AG04449 (cell line): ENCODE measurements around the gene DTNA.

ENCODE experiments used
- CTCF ChIA-PET: fragments of 350-600 bp; formaldehyde crosslinking; extraction: SDS; loops from one replicate; lab custom pipeline; 2021; ENCODE audit warnings: antibody characterized with exemption; lab: Yijun Ruan, JAX
- POLR2A ChIA-PET: fragments of 400-600, 350-600 bp; formaldehyde crosslinking; extraction: SDS; loops from one replicate; lab custom pipeline; 2020; ENCODE audit warnings: antibody characterized with exemption, inconsistent platforms; lab: Yijun Ruan, JAX
- DNase-seq: peaks from one replicate; pipeline ENCODE4 v3.0.0-alpha.2; 2010; ENCODE audit warnings: low read depth, low spot score
- H3K4me3 ChIP-seq: 2 replicates; pipeline ENCODE4 v1.5.1; 2011; ENCODE audit warnings: low read depth, mild to moderate bottlenecking, control low read depth, low read length
- TF ChIP-seq, protein P1 (sequence below): IDR thresholded peaks from one replicate; pipeline ENCODE4 v1.5.1; 2011; ENCODE audit warnings: mild to moderate bottlenecking, moderate library complexity, low read length, control low read depth, inconsistent platforms; ENCODE audit not compliant: insufficient read depth; ENCODE audit errors: missing control alignments

DTNA gene

GRCh38 chr18:34749721-34750120 lies 39.6 kb downstream of the DTNA start:
- TF ChIP-seq, protein P1, sequence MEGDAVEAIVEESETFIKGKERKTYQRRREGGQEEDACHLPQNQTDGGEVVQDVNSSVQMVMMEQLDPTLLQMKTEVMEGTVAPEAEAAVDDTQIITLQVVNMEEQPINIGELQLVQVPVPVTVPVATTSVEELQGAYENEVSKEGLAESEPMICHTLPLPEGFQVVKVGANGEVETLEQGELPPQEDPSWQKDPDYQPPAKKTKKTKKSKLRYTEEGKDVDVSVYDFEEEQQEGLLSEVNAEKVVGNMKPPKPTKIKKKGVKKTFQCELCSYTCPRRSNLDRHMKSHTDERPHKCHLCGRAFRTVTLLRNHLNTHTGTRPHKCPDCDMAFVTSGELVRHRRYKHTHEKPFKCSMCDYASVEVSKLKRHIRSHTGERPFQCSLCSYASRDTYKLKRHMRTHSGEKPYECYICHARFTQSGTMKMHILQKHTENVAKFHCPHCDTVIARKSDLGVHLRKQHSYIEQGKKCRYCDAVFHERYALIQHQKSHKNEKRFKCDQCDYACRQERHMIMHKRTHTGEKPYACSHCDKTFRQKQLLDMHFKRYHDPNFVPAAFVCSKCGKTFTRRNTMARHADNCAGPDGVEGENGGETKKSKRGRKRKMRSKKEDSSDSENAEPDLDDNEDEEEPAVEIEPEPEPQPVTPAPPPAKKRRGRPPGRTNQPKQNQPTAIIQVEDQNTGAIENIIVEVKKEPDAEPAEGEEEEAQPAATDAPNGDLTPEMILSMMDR: no peak
- CTCF ChIA-PET: interaction anchor here (1.0 to 1.9 kb wide), 3 partner anchors 15 to 38 kb away, joined by 4 read pairs; no protein-coding TSS in a partner anchor
- H3K4me3 ChIP-seq: no peak overlapping the region
- DNase-seq: no peak
- POLR2A ChIA-PET: no interaction called here

- TF ChIP-seq, protein P1: no peak
Measured at GRCh38 chr18:34752056-34752455, 42.0 kb downstream of the DTNA start.

GRCh38 chr18:34754300-34754699 lies 44.2 kb downstream of the DTNA start:
- TF ChIP-seq, protein P1: no peak
- ChIA-PET POLR2A (no interaction called here), CTCF (interaction anchor here (0.9 to 1.7 kb wide), 3 partner anchors 25 to 93 kb away, joined by 3 to 4 read pairs (median 4); no protein-coding TSS in a partner anchor)
- no peak overlapping the region for H3K4me3 ChIP-seq
- no peak for DNase-seq

More at GRCh38 chr18:34752056-34752455, 42.0 kb downstream of the DTNA start:
- POLR2A ChIA-PET: no interaction called here
- no peak for DNase-seq
- H3K4me3 ChIP-seq: no peak overlapping the region
- CTCF ChIA-PET: interaction anchor here (1.0 kb wide), 1 partner anchor 24 kb away, joined by 5 read pairs; no protein-coding TSS in a partner anchor

DNA sequence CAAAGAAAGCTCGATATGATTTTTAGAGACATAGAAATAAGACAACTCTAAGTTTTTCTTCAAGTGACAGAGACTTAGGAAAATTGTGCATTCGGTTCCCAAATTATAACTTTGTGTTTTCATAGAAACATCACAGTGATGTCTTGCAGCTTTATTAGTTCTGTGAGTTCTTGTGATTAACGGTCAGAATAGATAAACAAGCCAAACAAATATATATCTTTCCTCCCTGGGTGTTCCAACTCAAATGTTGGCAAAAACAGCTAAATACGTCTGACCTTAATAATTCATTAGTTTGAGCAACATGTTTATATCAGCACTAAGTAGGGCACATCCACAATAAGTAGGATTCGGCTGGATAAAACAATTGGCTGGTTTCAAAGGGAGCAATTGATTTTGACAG lies 47.6 kb downstream of the DTNA start:
- TF ChIP-seq, protein P1: no peak
- H3K4me3 ChIP-seq: no peak overlapping the region
- DNase-seq: no peak
- CTCF ChIA-PET: no interaction called here
- POLR2A ChIA-PET: no interaction called here

- DNase-seq: no peak
- POLR2A ChIA-PET: no interaction called here
Measured at GRCh38 chr18:34758378-34758948, 48.4 kb downstream of the DTNA start.

DNA sequence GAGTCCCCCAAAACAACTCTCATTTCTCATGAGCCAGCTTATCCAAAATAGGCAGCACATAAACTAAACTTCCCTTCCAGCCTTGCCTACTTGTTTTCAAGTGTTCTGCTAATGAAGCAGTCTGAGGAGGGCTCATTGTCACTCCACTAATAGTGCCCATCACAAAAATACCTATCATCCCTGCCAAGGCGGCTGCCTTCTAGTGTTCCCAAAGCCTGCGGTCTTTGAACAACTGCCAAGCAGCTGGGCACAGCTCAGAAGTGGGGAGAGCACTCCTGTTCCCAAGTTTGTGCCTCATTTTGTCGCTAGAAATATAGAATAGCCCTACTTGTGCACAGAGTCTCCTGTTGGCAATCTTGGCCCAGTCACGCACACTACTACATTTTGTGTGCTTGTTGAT lies 50.3 kb downstream of the DTNA start:
- CTCF ChIA-PET: interaction anchor here (1.6 kb wide), 1 partner anchor 25 kb away, joined by 3 read pairs; no protein-coding TSS in a partner anchor
- POLR2A ChIA-PET: no interaction called here
- no peak overlapping the region for H3K4me3 ChIP-seq
- TF ChIP-seq, protein P1: no peak
- DNase-seq: no peak

More at GRCh38 chr18:34758378-34758948, 48.4 kb downstream of the DTNA start:
- TF ChIP-seq, protein P1: no peak
- no peak overlapping the region for H3K4me3 ChIP-seq
- CTCF ChIA-PET: no interaction called here
